ENCODE data around the gene TRIM60.

Gene TRIM60

DNA sequence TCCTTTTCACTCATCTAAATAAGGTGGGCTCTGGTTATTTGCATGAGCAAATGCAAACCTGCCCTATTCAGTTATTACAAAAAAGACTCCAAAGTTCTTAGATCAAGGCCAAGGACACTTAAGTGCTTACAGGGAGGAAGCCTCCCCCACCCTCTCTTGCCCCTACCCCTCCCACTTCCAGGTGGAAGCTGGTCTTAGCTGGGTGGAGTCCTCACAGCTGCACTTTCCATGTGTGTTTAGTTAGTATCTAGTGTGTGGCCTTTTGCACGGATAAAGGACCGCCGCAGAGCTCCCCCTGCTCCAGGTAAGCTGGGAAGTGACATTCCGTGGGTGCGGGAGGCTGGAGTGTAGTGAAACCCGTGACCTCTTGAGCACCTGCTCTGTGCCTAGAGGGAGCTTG lies 21.8 kb downstream of the TRIM60 start, which contains the start of gene TRIM75:
TRIM75 (plus strand) TSS at position 222 of the 400 bp plus-strand sequence. CDS start 5,282 bp downstream, outside the sequence.
- H4K20me1 ChIP-seq (ENCODE audit: control insufficient read depth, insufficient read depth, low read depth, low read length), result no peaks in the 10 kb centered on the region
- no peak within 1 kb of the TSS for H3K27ac ChIP-seq (ENCODE audit: low read depth, low read length)
- H3K27me3 ChIP-seq (ENCODE audit: control insufficient read depth, low read length), result no peaks in the 10 kb centered on the region
- no peaks in the 10 kb centered on the region for H3K4me1 ChIP-seq (ENCODE audit: control insufficient read depth, low read length)
- H3K79me2 ChIP-seq (ENCODE audit: control insufficient read depth, low read length), result no peaks in the 10 kb centered on the region
- H3K9me2 ChIP-seq (replicated peaks; ENCODE audit: control insufficient read depth, low read length), result no peaks in the 10 kb centered on the region
- TF ChIP-seq, protein P1, sequence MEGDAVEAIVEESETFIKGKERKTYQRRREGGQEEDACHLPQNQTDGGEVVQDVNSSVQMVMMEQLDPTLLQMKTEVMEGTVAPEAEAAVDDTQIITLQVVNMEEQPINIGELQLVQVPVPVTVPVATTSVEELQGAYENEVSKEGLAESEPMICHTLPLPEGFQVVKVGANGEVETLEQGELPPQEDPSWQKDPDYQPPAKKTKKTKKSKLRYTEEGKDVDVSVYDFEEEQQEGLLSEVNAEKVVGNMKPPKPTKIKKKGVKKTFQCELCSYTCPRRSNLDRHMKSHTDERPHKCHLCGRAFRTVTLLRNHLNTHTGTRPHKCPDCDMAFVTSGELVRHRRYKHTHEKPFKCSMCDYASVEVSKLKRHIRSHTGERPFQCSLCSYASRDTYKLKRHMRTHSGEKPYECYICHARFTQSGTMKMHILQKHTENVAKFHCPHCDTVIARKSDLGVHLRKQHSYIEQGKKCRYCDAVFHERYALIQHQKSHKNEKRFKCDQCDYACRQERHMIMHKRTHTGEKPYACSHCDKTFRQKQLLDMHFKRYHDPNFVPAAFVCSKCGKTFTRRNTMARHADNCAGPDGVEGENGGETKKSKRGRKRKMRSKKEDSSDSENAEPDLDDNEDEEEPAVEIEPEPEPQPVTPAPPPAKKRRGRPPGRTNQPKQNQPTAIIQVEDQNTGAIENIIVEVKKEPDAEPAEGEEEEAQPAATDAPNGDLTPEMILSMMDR (IDR thresholded peaks at IDR 0.05; ENCODE audit: low read depth, low read length, poor library complexity, severe bottlenecking), result no peak
- TF ChIP-seq EZH2phosphoT487 (IDR thresholded peaks at IDR 0.05; ENCODE audit: borderline replicate concordance, low read length), result no peak
- no peak within 1 kb of the TSS for H3K4me2 ChIP-seq (ENCODE audit: low read length)
- no peaks in the 10 kb centered on the region for H3F3A ChIP-seq (ENCODE audit: control insufficient read depth, insufficient read depth)
- H3K4me3 ChIP-seq (ENCODE audit: low read length), result no peak within 1 kb of the TSS
- no peaks in the 10 kb centered on the region for H3K36me3 ChIP-seq (ENCODE audit: control insufficient read depth, low read length)
- no peaks in the 10 kb centered on the region for H3K9me3 ChIP-seq (ENCODE audit: control insufficient read depth, insufficient read depth, low read length)

DNA sequence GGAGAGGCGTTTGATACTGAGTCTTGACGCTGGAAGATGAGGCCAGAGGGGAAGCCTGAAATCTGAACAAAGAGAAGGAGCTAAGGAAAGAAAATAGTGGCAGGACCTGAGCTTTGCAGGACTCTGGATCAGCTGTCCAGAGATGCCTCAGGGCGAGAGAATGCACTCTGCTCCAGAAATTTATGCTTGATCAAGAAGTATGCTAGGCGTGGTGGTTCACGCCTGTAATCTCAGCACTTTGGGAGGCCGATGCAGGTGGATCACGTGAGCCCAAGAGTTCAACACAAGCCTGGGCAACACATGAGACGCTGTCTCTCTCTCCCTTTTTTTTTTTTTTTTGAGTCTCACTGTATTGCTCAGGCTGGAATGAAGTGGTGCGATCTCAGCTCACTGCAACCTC lies 23.8 kb downstream of the TRIM60 start:
- no peaks in the 10 kb centered on the region for H3K4me1 ChIP-seq (ENCODE audit: control insufficient read depth, low read length)
- no peaks in the 10 kb centered on the region for H4K20me1 ChIP-seq (ENCODE audit: control insufficient read depth, insufficient read depth, low read depth, low read length)
- no peaks in the 10 kb centered on the region for H3K9me2 ChIP-seq (replicated peaks; ENCODE audit: control insufficient read depth, low read length)
- H3K4me2 ChIP-seq (ENCODE audit: low read length), result no peak overlapping the region
- H3F3A ChIP-seq (ENCODE audit: control insufficient read depth, insufficient read depth), result no peaks in the 10 kb centered on the region
- H3K9me3 ChIP-seq (ENCODE audit: control insufficient read depth, insufficient read depth, low read length), result no peaks in the 10 kb centered on the region
- TF ChIP-seq, protein P1 (IDR thresholded peaks at IDR 0.05; ENCODE audit: low read depth, low read length, poor library complexity, severe bottlenecking), result no peak
- TF ChIP-seq EZH2phosphoT487 (IDR thresholded peaks at IDR 0.05; ENCODE audit: borderline replicate concordance, low read length), result no peak
- H3K36me3 ChIP-seq (ENCODE audit: control insufficient read depth, low read length), result no peaks in the 10 kb centered on the region
- no peak overlapping the region for H3K27ac ChIP-seq (ENCODE audit: low read depth, low read length)
- H3K4me3 ChIP-seq (ENCODE audit: low read length), result no peak overlapping the region
- H3K79me2 ChIP-seq (ENCODE audit: control insufficient read depth, low read length), result no peaks in the 10 kb centered on the region
- H3K27me3 ChIP-seq (ENCODE audit: control insufficient read depth, low read length), result no peaks in the 10 kb centered on the region

DNA sequence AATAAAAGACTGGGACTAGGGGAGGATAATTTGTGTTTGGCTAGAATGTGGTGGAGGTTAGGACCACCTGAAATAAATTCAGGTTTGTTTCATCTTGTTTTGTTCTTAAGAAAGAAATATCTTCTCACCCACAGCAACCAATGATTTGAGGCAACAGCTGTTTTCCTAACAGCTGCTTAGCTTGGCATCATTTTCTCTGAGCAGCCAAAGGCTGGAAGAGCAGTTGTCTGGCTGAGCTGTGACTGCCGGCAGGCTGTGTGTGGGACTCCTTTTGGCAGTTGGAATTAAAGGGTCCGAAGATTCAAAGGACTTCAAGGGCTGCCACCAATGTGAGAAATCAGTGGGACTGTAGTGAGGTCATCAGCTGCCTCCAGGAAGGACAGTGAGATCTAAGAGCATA lies 26.9 kb downstream of the TRIM60 start:
- Histone ChIP-seq H3K4me1 (ENCODE audit: control insufficient read depth, low read length) (no peaks in the 10 kb centered on the region), H3K27ac (ENCODE audit: low read depth, low read length) (no peak overlapping the region), H3K79me2 (ENCODE audit: control insufficient read depth, low read length) (no peaks in the 10 kb centered on the region), H3F3A (ENCODE audit: control insufficient read depth, insufficient read depth) (no peaks in the 10 kb centered on the region), H3K9me2 (replicated peaks; ENCODE audit: control insufficient read depth, low read length) (no peaks in the 10 kb centered on the region), H3K9me3 (ENCODE audit: control insufficient read depth, insufficient read depth, low read length) (no peaks in the 10 kb centered on the region), H4K20me1 (ENCODE audit: control insufficient read depth, insufficient read depth, low read depth, low read length) (no peaks in the 10 kb centered on the region), H3K4me3 (ENCODE audit: low read length) (no peak overlapping the region), H3K27me3 (ENCODE audit: control insufficient read depth, low read length) (no peaks in the 10 kb centered on the region), H3K4me2 (ENCODE audit: low read length) (no peak overlapping the region), H3K36me3 (ENCODE audit: control insufficient read depth, low read length) (no peaks in the 10 kb centered on the region)
- TF ChIP-seq EZH2phosphoT487 (IDR thresholded peaks at IDR 0.05; ENCODE audit: borderline replicate concordance, low read length), result no peak
- TF ChIP-seq, protein P1 (IDR thresholded peaks at IDR 0.05; ENCODE audit: low read depth, low read length, poor library complexity, severe bottlenecking), result no peak

Measured in DOHH2 (cell line).